ENCODE measurements around the gene DOCK4. TPM values are rescaled to one million over a fixed set of nuclear protein-coding genes. Genes with fewer than 3 reads are reported as not detected.

DOCK4 gene
- total RNA-seq, 6 experiments from 2014 or later = 9.4 to 29.9 (median 22.8) TPM

GRCh38 chr7:111986601-111987000 lies 219.6 kb downstream of the DOCK4 start:
- 60% methylated on average over 2 of the region's 2 CpGs for WGBS (ENCODE audit: insufficient coverage, low coverage, low lambda C conversion rate, missing lambda C conversion rate)
- no peak for TF ChIP-seq POLR2A (IDR thresholded peaks at IDR 0.05)
- Histone ChIP-seq H3K4me1 (no peaks in the 10 kb centered on the region), H3K4me3 (no peak overlapping the region), H3K36me3 (peaks cover 0 to 5% (median 2%) of the 10 kb centered on the region in 4 donors), H3K27ac (peak overlapping the region in 2 of 3 donors; percentile 15 to 49), H3K27me3 (no peaks in the 10 kb centered on the region), H3K9me3 (no peaks in the 10 kb centered on the region)
- ATAC-seq (no peak), DNase-seq (no peak)
- intact Hi-C loops (cut with DNase I) = no loop called here

- ATAC-seq (no peak), DNase-seq (no peak)
- Histone ChIP-seq H3K4me1 (no peaks in the 10 kb centered on the region), H3K36me3 (peaks cover 0 to 5% (median 2%) of the 10 kb centered on the region in 4 donors), H3K27me3 (no peaks in the 10 kb centered on the region), H3K27ac (peak overlapping the region in 1 of 3 donors; percentile 49), H3K4me3 (no peak overlapping the region), H3K9me3 (no peaks in the 10 kb centered on the region)
- WGBS (ENCODE audit: insufficient coverage, low coverage, low lambda C conversion rate, missing lambda C conversion rate) = 82% methylated on average over 1 of the region's 1 CpG
- TF ChIP-seq POLR2A (IDR thresholded peaks at IDR 0.05) (no peak), CTCF (IDR thresholded peaks at IDR 0.05) (no peak)
- intact Hi-C loops (cut with DNase I) = no loop called here
Observed at GRCh38 chr7:111985798-111986197, 220.4 kb downstream of the DOCK4 start.

- Histone ChIP-seq H3K4me1 (no peaks in the 10 kb centered on the region), H3K27me3 (no peaks in the 10 kb centered on the region), H3K36me3 (peaks cover 0 to 5% (median 0%) of the 10 kb centered on the region in 4 donors), H3K9me3 (no peaks in the 10 kb centered on the region), H3K27ac (no peak overlapping the region), H3K4me3 (no peak overlapping the region)
- DNase-seq (no peak), ATAC-seq (no peak)
- 83% methylated on average over 2 of the region's 2 CpGs for WGBS (ENCODE audit: insufficient coverage, low coverage, low lambda C conversion rate, missing lambda C conversion rate)
- intact Hi-C loops (cut with DNase I) = no loop called here
- TF ChIP-seq CTCF (IDR thresholded peaks at IDR 0.05) (no peak), POLR2A (IDR thresholded peaks at IDR 0.05) (no peak)
Observed at GRCh38 chr7:111982804-111983203, 223.4 kb downstream of the DOCK4 start.

GRCh38 chr7:111982133-111982532 lies 224.1 kb downstream of the DOCK4 start:
- intact Hi-C loops (cut with DNase I) = no loop called here
- WGBS (ENCODE audit: insufficient coverage, low coverage, low lambda C conversion rate, missing lambda C conversion rate) = 65% methylated on average over 1 of the region's 1 CpG
- no peak for DNase-seq
- no peaks in the 10 kb centered on the region for H3K27me3 ChIP-seq
- H3K4me3 ChIP-seq = no peak overlapping the region
- H3K4me1 ChIP-seq = no peaks in the 10 kb centered on the region
- no peak for ATAC-seq
- H3K27ac ChIP-seq = no peak overlapping the region
- no peaks in the 10 kb centered on the region for H3K9me3 ChIP-seq
- H3K36me3 ChIP-seq = peaks cover 0 to 5% (median 0%) of the 10 kb centered on the region in 4 donors
- TF ChIP-seq POLR2A (IDR thresholded peaks at IDR 0.05) (no peak), CTCF (IDR thresholded peaks at IDR 0.05) (no peak)

GRCh38 chr7:111980725-111981124 lies 225.5 kb downstream of the DOCK4 start:
- no peak for ATAC-seq
- Histone ChIP-seq H3K4me3 (no peak overlapping the region), H3K36me3 (peaks cover 0 to 7% (median 2%) of the 10 kb centered on the region in 4 donors), H3K9me3 (no peaks in the 10 kb centered on the region), H3K27me3 (no peaks in the 10 kb centered on the region), H3K4me1 (no peaks in the 10 kb centered on the region), H3K27ac (no peak overlapping the region)
- no peak for DNase-seq
- intact Hi-C loops (cut with DNase I) = no loop called here
- TF ChIP-seq CTCF (IDR thresholded peaks at IDR 0.05) = no peak
- TF ChIP-seq POLR2A (IDR thresholded peaks at IDR 0.05) = no peak
- 50% methylated on average over 1 of the region's 1 CpG for WGBS (ENCODE audit: insufficient coverage, low coverage, low lambda C conversion rate, missing lambda C conversion rate)
